GM18951 (cell line): ENCODE measurements around the gene GJB1.
"Not testable (repeated sequence)": the region's sequence is repeated elsewhere in the genome, so short reads cannot be mapped to it uniquely, and the experiment has no call there.

Experiments used
- POLR2A ChIP-seq: IDR thresholded peaks from 4 replicates; pipeline ENCODE4 v1.6.1; 2011; ENCODE audit warnings: mild to moderate bottlenecking; ENCODE audit not compliant: insufficient read length, insufficient read depth; ENCODE audit errors: extremely low read depth
- in situ Hi-C: fragments of 300-500 bp; cut with MboI; formaldehyde crosslinking; loops from one replicate; pipeline ENCODE4 v1.12.0; 2022; ENCODE audit warnings: low sequenced_read_pairs, mixed read lengths, inconsistent platforms; ENCODE audit not compliant: unreplicated experiment

The GJB1 gene

GRCh38 chrX:71222929-71223328 is at the start of gene GJB1:
GJB1 (plus strand) TSS chrX:71223224; CDS start chrX:71223708, 484 bp downstream.
- TF ChIP-seq POLR2A, result no peak
- in situ Hi-C loops, result no loop called here

DNA sequence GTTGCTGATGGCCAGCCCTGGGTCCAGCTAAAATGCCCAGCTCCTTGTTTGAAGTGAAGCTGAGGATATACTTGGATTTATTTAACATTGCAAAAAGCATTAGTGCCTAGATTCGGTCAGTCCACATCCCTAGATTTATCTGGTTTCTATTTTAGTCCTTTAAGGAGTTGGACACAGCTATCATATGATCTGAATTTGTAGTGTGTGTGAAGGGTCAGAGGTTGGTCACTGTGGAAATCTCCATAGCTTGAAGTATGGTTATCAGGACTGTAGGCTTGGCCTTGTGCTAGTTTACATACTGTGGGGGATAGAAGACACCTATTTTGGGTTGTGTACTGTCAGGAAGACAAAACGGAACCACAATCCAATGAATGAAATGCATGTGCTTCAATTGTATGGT is 49.6 kb upstream of the GJB1 start:
- TF ChIP-seq POLR2A, result no peak
- in situ Hi-C loops, result loop anchor here (25.0 kb wide), 1 partner anchor 411 kb away; no protein-coding TSS in a partner anchor

DNA sequence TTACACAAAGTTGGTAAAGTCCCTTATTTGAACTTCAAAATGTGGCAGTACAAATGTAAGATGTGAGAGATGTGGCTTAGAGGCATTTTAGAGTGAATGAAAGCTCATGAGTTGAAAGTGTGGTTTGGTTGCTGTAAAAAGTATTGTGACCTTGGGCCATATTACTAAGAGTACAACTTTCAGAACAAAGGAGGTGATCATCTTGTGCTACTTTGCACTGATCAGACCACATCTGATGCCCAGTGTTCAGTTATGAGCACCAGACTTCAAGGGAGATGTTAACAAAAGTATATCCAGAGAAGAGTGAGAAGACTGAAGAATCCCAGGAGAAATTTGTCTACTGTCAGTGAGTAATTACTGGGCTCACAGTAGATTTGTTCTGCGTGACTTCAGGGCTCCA is 48.2 kb upstream of the GJB1 start:
- TF ChIP-seq POLR2A, result no peak
- in situ Hi-C loops, result loop anchor here (25.0 kb wide), 1 partner anchor 412 kb away; no protein-coding TSS in a partner anchor

DNA sequence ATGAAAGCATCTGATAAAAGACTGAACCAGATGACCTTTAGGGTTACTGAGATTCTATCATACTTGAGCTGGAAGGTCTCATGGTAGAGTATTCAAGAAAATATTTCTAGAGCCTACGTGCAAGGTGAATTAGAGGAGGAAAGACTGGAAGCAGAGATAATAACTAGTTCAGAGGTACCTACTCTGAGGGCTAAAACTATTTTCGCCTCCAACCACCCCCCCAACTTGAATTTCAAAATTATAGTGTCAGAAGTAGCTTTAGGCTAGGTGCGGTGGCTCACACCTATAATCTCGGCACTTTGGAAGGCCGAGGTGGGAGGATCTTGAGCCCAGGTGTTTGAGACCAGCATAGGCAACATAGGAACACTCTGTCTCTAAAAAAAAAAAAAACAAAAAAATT is 47.5 kb upstream of the GJB1 start:
- in situ Hi-C loops, result no loop called here
- TF ChIP-seq POLR2A, result no peak

- in situ Hi-C loops, result no loop called here
- no peak for TF ChIP-seq POLR2A
Measured at GRCh38 chrX:71177327-71177726, 45.7 kb upstream of the GJB1 start.

DNA sequence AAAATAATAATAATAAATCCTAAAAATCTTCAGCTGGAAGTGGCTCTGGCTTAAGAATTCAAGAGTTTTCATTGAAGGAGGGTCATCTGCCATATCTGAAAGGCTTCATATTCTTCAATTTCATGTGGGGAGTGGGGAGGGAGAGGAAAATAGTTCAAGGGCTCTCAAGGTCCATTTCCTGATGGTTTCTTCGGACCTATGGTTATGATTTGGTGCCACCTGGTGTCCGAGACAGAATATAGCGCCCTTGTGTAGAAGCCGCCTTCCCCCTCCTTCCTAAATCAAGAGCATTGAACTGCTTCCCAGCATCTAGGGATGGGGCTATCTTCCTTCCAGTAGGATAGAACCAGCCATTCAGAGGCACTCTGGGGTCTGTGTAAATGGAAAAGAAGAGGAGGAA is 44.1 kb upstream of the GJB1 start:
- TF ChIP-seq POLR2A, result no peak
- in situ Hi-C loops, result no loop called here

DNA sequence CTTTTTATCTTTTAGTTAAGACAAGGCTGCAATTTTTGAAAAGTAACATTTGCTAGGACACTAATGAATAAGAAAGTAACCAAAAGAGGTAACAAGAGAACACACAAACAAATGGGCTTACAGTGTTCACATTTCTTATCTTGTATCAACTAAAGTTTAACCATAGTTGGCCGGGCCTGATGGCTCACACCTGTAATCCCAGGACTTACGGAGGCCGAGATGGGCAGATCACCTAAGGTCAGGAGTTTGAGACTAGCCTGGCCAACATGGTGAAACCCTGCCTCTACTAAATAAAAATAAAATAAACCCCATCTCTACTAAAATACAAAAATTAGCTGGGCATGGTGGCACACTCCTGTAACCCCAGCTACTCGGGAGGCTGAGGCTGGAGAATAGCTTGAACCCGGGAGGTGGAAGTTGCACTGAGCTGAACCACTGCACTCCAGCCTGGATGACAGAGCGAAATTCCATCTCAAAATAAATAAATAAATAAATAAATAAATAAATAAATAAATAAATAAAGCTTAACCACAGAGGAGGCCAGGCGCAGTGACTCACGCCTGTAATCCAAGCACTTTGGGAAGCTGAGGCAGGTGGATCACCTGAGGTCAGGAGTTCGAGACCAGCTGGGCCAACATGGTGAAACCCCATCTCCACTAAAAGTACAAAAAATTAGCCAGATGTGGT is 42.3 kb upstream of the GJB1 start:
- in situ Hi-C loops, result not testable (repeated sequence)

DNA sequence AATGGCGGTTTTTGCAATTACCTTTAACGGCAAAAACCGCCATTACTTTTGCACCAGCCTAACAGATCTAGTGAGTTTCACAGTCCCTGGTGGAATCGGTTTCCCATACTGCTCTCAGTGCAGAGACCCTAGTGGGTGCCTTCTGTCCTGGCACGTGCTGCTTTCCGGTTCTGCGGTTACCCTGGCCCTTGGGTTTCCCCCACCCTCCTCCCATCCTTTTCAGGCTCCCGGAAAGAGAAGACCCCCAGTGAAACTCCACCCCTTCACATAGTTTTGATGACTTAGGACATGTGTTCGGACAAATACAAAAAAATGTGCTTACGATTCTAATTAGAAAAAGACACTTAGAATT is 41.5 kb upstream of the GJB1 start:
- no peak for TF ChIP-seq POLR2A
- in situ Hi-C loops, result no loop called here

DNA sequence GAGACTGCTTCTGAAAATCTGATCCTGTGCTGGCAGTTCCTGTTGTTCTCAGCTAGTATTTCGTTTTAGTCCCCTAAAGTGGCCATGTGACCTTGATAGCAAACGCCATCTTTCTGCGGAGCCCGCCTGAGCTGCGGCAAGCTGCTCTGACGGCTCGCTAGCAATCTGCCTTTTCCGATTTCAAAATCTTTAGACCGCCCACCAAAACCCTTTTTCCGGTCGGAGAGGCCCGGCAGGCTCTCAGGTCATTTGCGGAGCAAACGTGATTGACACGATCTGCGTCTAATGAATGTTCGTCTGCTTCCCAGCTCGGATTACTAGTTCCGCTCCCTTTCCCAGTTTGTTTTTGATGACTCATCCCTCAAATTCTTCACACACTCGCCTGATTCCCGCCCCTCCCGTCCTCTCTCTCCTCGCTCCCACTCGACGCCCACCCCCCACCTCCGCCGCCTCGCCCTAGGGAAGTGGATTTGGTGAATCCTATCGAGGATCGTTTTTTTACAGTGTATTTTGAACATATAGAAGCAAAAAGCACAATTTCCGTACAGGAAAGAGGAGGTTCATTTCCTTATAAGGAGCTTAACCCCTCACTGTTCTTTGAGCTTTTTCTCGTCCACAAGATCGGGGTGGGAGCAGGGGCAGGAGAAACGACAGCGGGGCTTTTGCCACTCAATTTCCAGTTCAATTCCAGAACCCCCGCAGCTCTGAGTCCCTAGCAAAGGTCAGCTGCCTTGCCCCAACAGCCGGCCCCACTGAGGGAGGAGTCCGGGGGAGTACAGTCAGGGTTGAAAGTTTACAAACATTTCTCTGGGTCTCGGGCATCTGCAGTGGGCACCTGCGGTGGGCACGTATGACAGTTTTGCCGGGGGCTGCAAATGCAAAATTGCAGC is 40.9 kb upstream of the GJB1 start:
- peak; percentile 64 for TF ChIP-seq POLR2A
- in situ Hi-C loops, result no loop called here

DNA sequence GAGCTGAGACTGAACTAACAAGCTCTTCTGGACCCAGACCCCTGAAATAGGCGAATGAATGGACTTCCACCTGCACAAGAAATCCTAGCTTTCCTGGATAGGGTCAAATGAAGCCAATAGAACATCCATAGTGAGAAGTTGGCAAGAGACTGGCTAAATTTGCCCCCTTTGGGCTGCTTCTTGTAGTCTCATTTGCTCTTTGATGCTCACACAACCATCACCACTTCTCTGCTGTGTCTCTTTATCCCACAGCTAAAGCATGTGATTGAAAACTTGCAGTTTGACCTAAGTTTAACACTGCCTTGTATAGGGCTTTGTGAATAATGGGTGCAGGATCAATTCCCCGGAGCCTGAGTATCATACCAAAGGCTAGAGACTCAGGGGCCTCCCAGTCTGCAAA is 40.2 kb upstream of the GJB1 start:
- in situ Hi-C loops, result no loop called here
- no peak for TF ChIP-seq POLR2A

GRCh38 chrX:71183341-71183740 is 39.7 kb upstream of the GJB1 start:
- TF ChIP-seq POLR2A, result no peak
- in situ Hi-C loops, result no loop called here

GRCh38 chrX:71184092-71184491 is 38.9 kb upstream of the GJB1 start:
- in situ Hi-C loops, result no loop called here
- no peak for TF ChIP-seq POLR2A

DNA sequence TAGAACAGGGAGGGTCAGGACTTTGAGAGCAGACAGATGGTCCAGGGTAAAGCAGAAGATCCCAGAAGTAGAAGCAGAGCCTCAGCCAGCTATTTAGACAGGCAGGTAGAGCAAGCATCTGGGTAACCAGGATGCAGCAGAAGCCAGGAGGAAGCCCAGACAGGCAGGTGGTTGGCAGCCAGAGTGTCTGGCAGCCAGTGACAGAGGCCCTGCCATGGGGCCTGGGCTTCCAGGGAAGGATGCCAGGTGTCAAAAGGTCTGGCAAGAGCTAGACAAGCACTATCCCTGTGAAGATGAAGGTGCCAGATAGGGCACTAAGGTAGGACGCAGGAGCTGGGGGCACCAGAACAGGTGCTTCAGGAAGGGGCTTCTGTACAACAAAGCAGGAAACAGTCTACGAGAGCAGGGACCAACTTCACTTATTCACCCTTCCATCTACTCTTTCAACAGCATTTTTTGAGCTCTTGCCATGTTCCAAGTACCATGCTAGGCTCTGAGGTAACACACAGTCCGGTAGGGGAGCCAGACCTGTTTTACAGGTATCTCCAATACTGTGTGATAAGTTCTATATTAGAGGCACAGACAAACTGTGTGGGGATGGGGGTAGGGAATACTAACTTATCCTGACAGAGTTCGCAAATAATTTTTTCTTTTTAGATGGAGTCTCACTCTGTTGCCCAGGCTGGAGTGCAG is 38.1 kb upstream of the GJB1 start:
- in situ Hi-C loops, result no loop called here
- no peak for TF ChIP-seq POLR2A
